Kidney (tissue), 14 donors: ENCODE results near the gene CMSS1. TPM values are rescaled to one million over a fixed set of nuclear protein-coding genes. Genes with fewer than 3 reads are reported as not detected.
"Not testable (repeated sequence)": the region's sequence is repeated elsewhere in the genome, so short reads cannot be mapped to it uniquely, and the experiment has no call there.

Experiments
- DNase-seq, 5 donors: peaks; one replicate each; pipeline ENCODE4 v3.0.0-alpha.2; 2013 to 2020
- FAIRE-seq: peaks from 2 replicates; lab custom pipeline; 2012; peaks lifted over from hg19 to GRCh38; lab: Jason Lieb, UNC
- H3K27ac ChIP-seq, 2 donors: one replicate each; pipeline ENCODE4 v1.7.0; 2013; ENCODE audit warnings: low read depth in 2 of 2, low read length in 2 of 2, inconsistent platforms in 1 of 2
- H3K27me3 ChIP-seq: one replicate; pipeline ENCODE4 v1.7.1; 2013; ENCODE audit warnings: low read length, inconsistent platforms; ENCODE audit not compliant: control insufficient read depth, insufficient read depth
- H3K36me3 ChIP-seq, 3 donors: one replicate each; pipeline versions ENCODE4 v1.7.0 to v1.7.1; 2013; ENCODE audit warnings: low read length in 3 of 3, control low read depth in 1 of 3, inconsistent platforms in 1 of 3; ENCODE audit not compliant: insufficient read depth in 3 of 3, control insufficient read depth in 2 of 3
- H3K4me1 ChIP-seq, 3 donors: one replicate each; pipeline versions ENCODE4 v1.7.0 to v1.7.1; 2013; ENCODE audit warnings: low read length in 3 of 3, inconsistent platforms in 1 of 3, low read depth in 1 of 3; ENCODE audit not compliant: control insufficient read depth in 2 of 3, insufficient read depth in 2 of 3
- H3K4me3 ChIP-seq, 3 donors: one replicate each; pipeline versions ENCODE4 v1.7.0 to v1.8.1; 2013; ENCODE audit warnings: low read length in 3 of 3, control low read depth in 1 of 3, inconsistent platforms in 1 of 3
- H3K9ac ChIP-seq, 3 donors: one replicate each; pipeline versions ENCODE4 v1.7.0 to v1.7.1; 2013; ENCODE audit warnings: low read length in 3 of 3, control low read depth in 1 of 3, inconsistent platforms in 1 of 3
- H3K9me3 ChIP-seq, 3 donors: one replicate each; pipeline versions ENCODE4 v1.7.0 to v1.7.1; 2013; ENCODE audit warnings: low read length in 3 of 3, control low read depth in 1 of 3, inconsistent platforms in 1 of 3; ENCODE audit not compliant: control insufficient read depth in 2 of 3, insufficient read depth in 1 of 3
- CTCF ChIP-seq: IDR thresholded peaks from 3 replicates; pipeline ENCODE4 v1.5.1; 2012; ENCODE audit warnings: mild to moderate bottlenecking, moderate library complexity, borderline replicate concordance; ENCODE audit not compliant: insufficient read depth; ENCODE audit errors: extremely low read depth
- intact Hi-C: fragments of 100-400 bp; cut with DNase I; formaldehyde crosslinking; loops from one replicate; pipeline ENCODE4 v1.11.1; 2022
- polyA plus RNA-seq: library from polyadenylated mRNA; stranded (reverse); fragments of 350-450 nt; fragmentation: Illumina TruSeq; extraction: RNeasy Lipid Tissue Mini Kit (QIAGEN cat#74804); gene quantifications from one replicate; pipeline ENCODE4 v1.2.3, GENCODE V29; 2014; ENCODE audit warnings: low read depth, low replicate concordance; ENCODE audit not compliant: insufficient read depth
- total RNA-seq: library from RNA; stranded (reverse); fragmentation: NEBNext Ultra II Directional; extraction: Animal tissue kit (Norgen Biotek cat#: 25700); gene quantifications from one replicate; pipeline ENCODE4 v1.2.1, GENCODE V29; 2021
- donor health status: control.
- donor health status: control.
- donor health status: control.
- donor health status: control.
- donor health status: control.
- donor health status: DM: yes; HTN: yes; CAD: no.
- donor health status: Normal renal cell carcinoma (clear cell type).

The CMSS1 gene
- total and polyA plus RNA-seq, 2 donors from 2014 or later: 26.4 to 27.0 TPM

GRCh38 chr3:100093831-100094230, 276.2 kb downstream of the CMSS1 start:
- Histone ChIP-seq H3K4me1 (peaks cover 5 to 24% (median 10%) of the 10 kb centered on the region in 3 donors), H3K36me3 (no peaks in the 10 kb centered on the region), H3K9ac (no peak overlapping the region), H3K4me3 (no peak overlapping the region), H3K27me3 (no peaks in the 10 kb centered on the region), H3K27ac (no peak overlapping the region), H3K9me3 (no peaks in the 10 kb centered on the region)
- intact Hi-C loops: no loop called here
- FAIRE-seq (no peak), DNase-seq (no peak)
- no peak for TF ChIP-seq CTCF

- DNase-seq, H3K27me3 ChIP-seq, intact Hi-C loops, H3K36me3 ChIP-seq, FAIRE-seq, H3K27ac ChIP-seq, H3K9me3 ChIP-seq, H3K4me3 ChIP-seq, H3K9ac ChIP-seq: not testable (repeated sequence)
- H3K4me1 ChIP-seq: peaks cover 3 to 22% (median 7%) of the 10 kb centered on the region in 3 donors
Measured at GRCh38 chr3:100096286-100096685, 278.6 kb downstream of the CMSS1 start.

- DNase-seq: no peak
- no peak overlapping the region for H3K4me3 ChIP-seq
- TF ChIP-seq CTCF: no peak
- no peak overlapping the region for H3K9ac ChIP-seq
- H3K36me3 ChIP-seq: no peaks in the 10 kb centered on the region
- intact Hi-C loops: no loop called here
- H3K4me1 ChIP-seq: peaks cover 3 to 22% (median 7%) of the 10 kb centered on the region in 3 donors
- peak overlapping the region in 1 of 2 donors; percentile 20 for H3K27ac ChIP-seq
- H3K9me3 ChIP-seq: no peaks in the 10 kb centered on the region
- no peaks in the 10 kb centered on the region for H3K27me3 ChIP-seq
- no peak for FAIRE-seq
Measured at GRCh38 chr3:100096866-100097265, 279.2 kb downstream of the CMSS1 start.

GRCh38 chr3:100097919-100098783, 280.5 kb downstream of the CMSS1 start:
- peak overlapping the region; percentile 71 to 72 for H3K27ac ChIP-seq
- no peak overlapping the region for H3K9ac ChIP-seq
- H3K4me1 ChIP-seq: peaks cover 3 to 22% (median 10%) of the 10 kb centered on the region in 3 donors
- H3K36me3 ChIP-seq: no peaks in the 10 kb centered on the region
- FAIRE-seq: peak; percentile 85
- H3K27me3 ChIP-seq: no peaks in the 10 kb centered on the region
- no peak for TF ChIP-seq CTCF
- peak overlapping the region in 2 of 3 donors; percentile 5 to 9 for H3K4me3 ChIP-seq
- H3K9me3 ChIP-seq: no peaks in the 10 kb centered on the region
- intact Hi-C loops: no loop called here
- peak in 2 of 5 donors; percentile 59 to 71 for DNase-seq
